Measurements from ENCODE around the gene IER3.
A peak's percentile ranks its signal among the peaks of the same experiment; 100 is the strongest.
"Not testable (repeated sequence)": the region's sequence is repeated elsewhere in the genome, so short reads cannot be mapped to it uniquely, and the experiment has no call there.

Gene IER3

GRCh38 chr6:30747300-30747687, 2.9 kb upstream of the IER3 start:
- DNase-seq: no peak

GRCh38 chr6:30743099-30744053, 971 bp downstream of the IER3 start:
- DNase-seq: peak; percentile 33

GRCh38 chr6:30742316-30743098, 1.8 kb downstream of the IER3 start, which contains the start of gene FLOT1:
Gene FLOT1 (minus strand): TSS chr6:30742687. CDS start chr6:30742189, 498 bp downstream.
- DNase-seq: peak; percentile 89

- no peak for DNase-seq
Observed at GRCh38 chr6:30741789-30742315, 2.5 kb downstream of the IER3 start.

GRCh38 chr6:30741063-30741779, 3.1 kb downstream of the IER3 start:
- DNase-seq: no peak

GRCh38 chr6:30740540-30740870, 3.8 kb downstream of the IER3 start:
- DNase-seq: no peak

- no peak for DNase-seq
Observed at GRCh38 chr6:30738532-30738931, 5.8 kb downstream of the IER3 start.

- no peak for DNase-seq
Observed at GRCh38 chr6:30735668-30736314, 8.6 kb downstream of the IER3 start.

- no peak for DNase-seq
Observed at GRCh38 chr6:30732237-30732943, 12.0 kb downstream of the IER3 start.

- peak; percentile 82 for DNase-seq
Observed at GRCh38 chr6:30730601-30731435, 13.5 kb downstream of the IER3 start.

- DNase-seq: no peak
Observed at GRCh38 chr6:30727920-30728553, 16.3 kb downstream of the IER3 start.

GRCh38 chr6:30726506-30727413, 17.6 kb downstream of the IER3 start:
- no peak for DNase-seq

- DNase-seq: no peak
Observed at GRCh38 chr6:30725713-30726505, 18.4 kb downstream of the IER3 start.

GRCh38 chr6:30724906-30725667, 19.3 kb downstream of the IER3 start:
- no peak for DNase-seq

GRCh38 chr6:30723843-30724741, 20.3 kb downstream of the IER3 start:
- not testable (repeated sequence) for DNase-seq

- not testable (repeated sequence) for DNase-seq
Observed at GRCh38 chr6:30723159-30723842, 21.0 kb downstream of the IER3 start.

Data from stimulated activated naive CD4-positive, alpha-beta T cell treated with Interleukin-2 at 50 U/mL for 16 hours (primary cell).